Measurements from ENCODE around the gene DPM3. TPM values are rescaled to one million over a fixed set of nuclear protein-coding genes. Genes with fewer than 3 reads are reported as not detected.
"Not testable (repeated sequence)": the region's sequence is repeated elsewhere in the genome, so short reads cannot be mapped to it uniquely, and the experiment has no call there.

DPM3 gene
- total RNA-seq, 3 donors from 2014 or later, result 76.3 to 106 (median 78.4) TPM

GRCh38 chr1:155170101-155170785 is 29.9 kb upstream of the DPM3 start:
- no peak for TF ChIP-seq CTCF (IDR thresholded peaks at IDR 0.05)
- no peak overlapping the region for H3K4me3 ChIP-seq
- no peak for DNase-seq
- intact Hi-C loops (cut with DNase I, micrococcal nuclease), result loop anchor here in 1 of 2 donors (10.0 kb wide), 1 partner anchor 55 kb away; no protein-coding TSS in a partner anchor
- peaks cover 26% of the 10 kb centered on the region for H3K4me1 ChIP-seq (ENCODE audit: low read depth)
- H3K36me3 ChIP-seq (ENCODE audit: low read depth), result no peaks in the 10 kb centered on the region
- ATAC-seq, result no peak
- H3K9me3 ChIP-seq, result no peaks in the 10 kb centered on the region

DNA sequence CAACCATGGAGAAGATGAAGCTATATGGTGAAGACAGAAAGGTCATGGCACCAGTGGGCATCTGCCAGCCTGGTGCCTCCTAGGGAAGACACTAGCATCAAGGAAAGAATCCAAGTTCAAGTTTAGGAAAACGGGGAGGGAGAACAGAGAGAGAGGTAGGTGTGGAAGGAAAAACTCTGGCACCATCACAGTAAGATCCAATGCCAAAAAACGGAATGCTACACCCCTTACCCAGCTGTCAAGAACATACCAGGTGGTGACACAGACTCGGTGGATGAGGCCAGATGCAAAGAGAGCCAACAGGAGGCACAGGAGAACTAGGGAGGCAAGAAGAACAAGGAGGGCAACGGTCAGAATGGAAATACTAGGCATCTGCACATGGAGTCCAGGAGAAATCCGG is 29.2 kb upstream of the DPM3 start:
- DNase-seq (no peak), ATAC-seq (no peak)
- Histone ChIP-seq H3K36me3 (ENCODE audit: low read depth) (no peaks in the 10 kb centered on the region), H3K4me1 (ENCODE audit: low read depth) (peaks cover 26% of the 10 kb centered on the region), H3K9me3 (no peaks in the 10 kb centered on the region), H3K4me3 (no peak overlapping the region)
- intact Hi-C loops (cut with DNase I, micrococcal nuclease), result loop anchor here (2.0 to 10.0 kb wide), 3 partner anchors 55 to 77 kb away; no protein-coding TSS in a partner anchor
- no peak for TF ChIP-seq CTCF (IDR thresholded peaks at IDR 0.05)

- no peaks in the 10 kb centered on the region for H3K36me3 ChIP-seq (ENCODE audit: low read depth)
- ATAC-seq, result no peak
- no peak overlapping the region for H3K4me3 ChIP-seq
- no peak for DNase-seq
- peaks cover 21% of the 10 kb centered on the region for H3K4me1 ChIP-seq (ENCODE audit: low read depth)
- intact Hi-C loops (cut with DNase I, micrococcal nuclease), result loop anchor here (2.0 to 10.0 kb wide), 3 partner anchors 54 to 76 kb away; no protein-coding TSS in a partner anchor
- no peak for TF ChIP-seq CTCF (IDR thresholded peaks at IDR 0.05)
- no peaks in the 10 kb centered on the region for H3K9me3 ChIP-seq
Observed at GRCh38 chr1:155168456-155169210, 28.3 kb upstream of the DPM3 start.

- ATAC-seq; H3K36me3 ChIP-seq (ENCODE audit: low read depth); DNase-seq; H3K9me3 ChIP-seq; H3K4me3 ChIP-seq: not testable (repeated sequence)
- intact Hi-C loops (cut with DNase I, micrococcal nuclease), result loop anchor here (2.0 to 10.0 kb wide), 3 partner anchors 53 to 76 kb away; no protein-coding TSS in a partner anchor
- H3K4me1 ChIP-seq (ENCODE audit: low read depth), result peaks cover 16% of the 10 kb centered on the region
Observed at GRCh38 chr1:155168105-155168445, 27.7 kb upstream of the DPM3 start.

DNA sequence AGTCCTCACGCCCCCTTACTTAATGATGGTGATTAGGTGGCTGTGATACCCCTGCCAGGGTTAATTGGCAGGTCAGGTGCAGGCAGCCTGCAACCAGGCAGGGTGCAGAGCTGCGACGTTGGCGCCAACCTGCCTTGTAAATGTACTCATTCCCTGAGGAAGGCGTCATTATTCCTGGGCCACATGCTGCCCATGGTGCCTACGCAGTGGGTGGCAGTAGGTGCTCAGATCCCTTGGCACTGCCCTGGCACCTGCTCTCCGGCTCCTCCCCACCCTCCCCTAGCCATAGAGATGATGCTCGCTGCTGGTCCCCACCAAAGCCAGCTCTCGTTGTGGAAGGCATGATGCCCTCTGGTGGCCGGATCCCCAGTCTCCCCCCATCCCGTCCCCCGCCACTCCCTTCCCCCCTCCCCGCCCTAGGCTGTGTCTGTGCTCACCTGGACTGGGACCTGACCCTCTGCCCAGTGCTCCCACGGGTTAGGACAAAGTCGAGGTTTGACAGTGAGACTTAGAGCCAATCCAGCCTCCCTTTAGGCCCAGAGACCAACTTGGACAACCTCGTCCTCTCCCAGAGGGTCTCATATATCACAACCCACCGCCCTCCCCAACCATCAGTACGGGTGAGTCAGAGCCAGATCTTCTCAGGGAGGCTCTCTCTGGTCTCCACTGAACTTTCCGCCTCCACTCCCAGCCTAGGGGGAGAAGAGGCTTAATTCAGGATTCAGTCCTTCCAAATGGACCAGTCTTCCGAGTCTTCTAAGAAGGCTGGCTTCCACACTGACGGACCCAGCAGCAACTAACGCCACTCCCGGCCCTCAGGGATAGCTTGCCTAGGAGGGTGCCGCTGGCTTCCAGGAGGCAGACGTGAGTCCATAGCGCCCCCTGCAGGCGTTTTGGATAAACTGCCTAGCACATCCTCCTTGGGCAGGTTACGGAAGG is 27.1 kb upstream of the DPM3 start:
- ATAC-seq (peak; percentile 93), DNase-seq (peak; percentile 90 to 92 (median 91))
- Histone ChIP-seq H3K36me3 (ENCODE audit: low read depth) (no peaks in the 10 kb centered on the region), H3K4me3 (no peak overlapping the region), H3K9me3 (no peaks in the 10 kb centered on the region), H3K4me1 (ENCODE audit: low read depth) (peaks cover 15% of the 10 kb centered on the region)
- intact Hi-C loops (cut with DNase I, micrococcal nuclease), result loop anchor here (2.0 to 10.0 kb wide), 3 partner anchors 53 to 75 kb away; no protein-coding TSS in a partner anchor
- TF ChIP-seq CTCF (IDR thresholded peaks at IDR 0.05), result peak; percentile 59
